ENCODE measurements around the gene TPGS2.

Gene TPGS2

DNA sequence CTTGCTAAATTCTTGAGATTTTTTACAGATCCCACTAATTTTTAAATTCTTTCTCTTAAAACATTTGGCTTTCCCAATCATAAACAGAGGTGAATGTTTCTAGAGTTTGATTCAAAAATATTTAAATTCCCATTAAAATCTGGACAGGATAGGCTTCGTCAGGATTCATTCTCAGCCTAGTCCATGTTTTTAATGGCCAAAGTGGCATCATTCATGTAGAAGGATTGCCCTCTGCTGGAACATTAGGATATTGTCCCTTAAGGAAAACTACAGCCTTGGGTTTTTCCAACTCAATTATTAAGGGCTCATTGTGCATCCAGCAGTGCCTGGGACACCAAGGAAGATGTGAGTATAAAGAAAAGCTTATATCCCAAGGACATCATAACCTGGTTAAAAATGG lies 71.7 kb downstream of the TPGS2 start:
- peak; percentile 34 for DNase-seq (ENCODE audit: low read depth)
- TF ChIP-seq CTCF (IDR thresholded peaks at IDR 0.05; ENCODE audit: low read depth, low read length) = peak; percentile 25
- TF ChIP-seq, protein P1, sequence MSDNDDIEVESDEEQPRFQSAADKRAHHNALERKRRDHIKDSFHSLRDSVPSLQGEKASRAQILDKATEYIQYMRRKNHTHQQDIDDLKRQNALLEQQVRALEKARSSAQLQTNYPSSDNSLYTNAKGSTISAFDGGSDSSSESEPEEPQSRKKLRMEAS (IDR thresholded peaks at IDR 0.05; ENCODE audit: low read depth, low read length) = no peak
- no peak overlapping the region for H3K4me3 ChIP-seq (ENCODE audit: low read depth, low read length)

- DNase-seq (ENCODE audit: low read depth) = no peak
- TF ChIP-seq, protein P1 (IDR thresholded peaks at IDR 0.05; ENCODE audit: low read depth, low read length) = no peak
- TF ChIP-seq MYC (IDR thresholded peaks at IDR 0.05; ENCODE audit: low read depth, low read length) = no peak
- TF ChIP-seq POLR2A (IDR thresholded peaks at IDR 0.05; ENCODE audit: extremely low read depth, insufficient read length) = no peak
- TF ChIP-seq CTCF (IDR thresholded peaks at IDR 0.05; ENCODE audit: low read depth, low read length) = no peak
- H3K4me3 ChIP-seq (ENCODE audit: low read depth, low read length) = no peak overlapping the region
Measured at GRCh38 chr18:36756242-36756641, 72.6 kb downstream of the TPGS2 start.

GRCh38 chr18:36752929-36753865 lies 75.6 kb downstream of the TPGS2 start:
- H3K4me3 ChIP-seq (ENCODE audit: low read depth, low read length) = no peak overlapping the region
- no peak for TF ChIP-seq POLR2A (IDR thresholded peaks at IDR 0.05; ENCODE audit: extremely low read depth, insufficient read length)
- DNase-seq (ENCODE audit: low read depth) = no peak

DNA sequence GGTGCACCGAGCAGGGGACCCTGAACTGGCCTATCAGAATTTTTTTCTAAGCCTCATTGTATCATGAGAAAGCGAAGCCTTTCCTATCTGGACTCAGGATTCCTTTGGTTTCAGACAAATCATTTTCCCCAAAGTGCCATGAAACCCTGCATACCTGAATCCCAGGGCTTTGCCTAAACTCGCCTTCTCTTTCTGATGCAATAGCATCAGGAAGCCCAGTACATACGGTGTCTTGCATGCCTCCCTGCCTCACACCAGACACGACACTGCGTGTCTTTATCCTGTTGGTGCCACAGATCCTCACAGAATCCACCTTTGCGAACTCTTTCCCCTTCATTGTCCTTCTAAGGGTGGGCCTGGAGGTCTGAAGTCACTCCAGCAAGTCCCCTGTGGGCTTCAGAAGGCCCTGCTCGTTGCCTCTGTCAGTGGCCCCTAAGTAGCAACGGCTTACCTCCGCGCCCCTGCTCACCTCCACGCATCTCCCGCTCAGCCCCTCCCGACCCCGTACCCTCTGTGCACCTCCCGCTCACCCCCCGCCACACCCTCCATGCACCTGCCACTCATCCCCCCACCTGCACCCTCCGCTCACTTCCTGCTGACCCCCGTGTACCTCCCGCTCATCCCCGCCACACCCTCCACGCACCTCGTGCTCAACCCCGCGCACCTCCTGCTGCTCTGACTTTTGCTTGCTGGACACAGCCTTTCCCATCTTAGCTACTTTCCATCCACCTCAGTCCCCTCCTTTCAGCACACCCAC lies 83.4 kb downstream of the TPGS2 start:
- DNase-seq (ENCODE audit: low read depth) = no peak
- no peak for TF ChIP-seq CTCF (IDR thresholded peaks at IDR 0.05; ENCODE audit: low read depth, low read length)
- TF ChIP-seq, protein P1 (IDR thresholded peaks at IDR 0.05; ENCODE audit: low read depth, low read length) = no peak
- TF ChIP-seq MYC (IDR thresholded peaks at IDR 0.05; ENCODE audit: low read depth, low read length) = no peak
- no peak for TF ChIP-seq POLR2A (IDR thresholded peaks at IDR 0.05; ENCODE audit: extremely low read depth, insufficient read length)
- no peak overlapping the region for H3K4me3 ChIP-seq (ENCODE audit: low read depth, low read length)

DNA sequence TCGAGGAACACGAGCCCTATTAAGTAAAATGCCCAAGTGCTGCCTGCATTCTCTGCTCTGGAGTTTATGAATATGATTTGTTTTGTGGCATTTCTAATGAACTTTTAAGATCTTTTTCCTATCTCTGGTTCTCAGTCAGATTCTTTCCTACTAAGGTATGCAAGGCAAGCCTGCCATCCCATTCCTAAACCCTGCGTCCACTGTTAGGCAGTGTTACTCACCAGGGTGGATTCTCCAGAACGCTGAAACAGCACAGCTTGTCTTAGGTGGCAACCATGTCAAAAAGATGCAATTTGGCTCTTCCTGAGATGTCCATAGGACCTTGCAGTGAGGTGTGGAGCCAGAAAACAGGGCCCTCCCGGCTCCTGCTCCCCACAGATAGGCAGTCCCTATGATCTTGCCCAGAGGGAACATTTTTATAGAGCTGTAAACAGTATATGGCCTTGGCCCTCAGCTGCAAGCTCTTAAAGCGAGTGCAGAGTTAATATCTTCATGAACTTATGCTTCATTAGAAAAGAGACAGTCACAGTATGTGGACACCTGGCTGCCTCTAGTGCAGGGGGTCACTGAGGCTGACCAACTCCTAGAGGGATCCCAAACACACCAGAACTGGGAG lies 84.4 kb downstream of the TPGS2 start:
- H3K4me3 ChIP-seq (ENCODE audit: low read depth, low read length) = no peak overlapping the region
- DNase-seq (ENCODE audit: low read depth) = no peak
- TF ChIP-seq, protein P1 (IDR thresholded peaks at IDR 0.05; ENCODE audit: low read depth, low read length) = no peak
- TF ChIP-seq CTCF (IDR thresholded peaks at IDR 0.05; ENCODE audit: low read depth, low read length) (no peak), MYC (IDR thresholded peaks at IDR 0.05; ENCODE audit: low read depth, low read length) (no peak), POLR2A (IDR thresholded peaks at IDR 0.05; ENCODE audit: extremely low read depth, insufficient read length) (no peak)
